ENCODE results near the gene EEF1AKMT2. TPM values are rescaled to one million over a fixed set of nuclear protein-coding genes. Genes with fewer than 3 reads are reported as not detected.
A peak's percentile ranks its signal among the peaks of the same experiment; 100 is the strongest.

The EEF1AKMT2 gene
- total RNA-seq, 1 donor from 2014 or later = 12.5 TPM

DNA sequence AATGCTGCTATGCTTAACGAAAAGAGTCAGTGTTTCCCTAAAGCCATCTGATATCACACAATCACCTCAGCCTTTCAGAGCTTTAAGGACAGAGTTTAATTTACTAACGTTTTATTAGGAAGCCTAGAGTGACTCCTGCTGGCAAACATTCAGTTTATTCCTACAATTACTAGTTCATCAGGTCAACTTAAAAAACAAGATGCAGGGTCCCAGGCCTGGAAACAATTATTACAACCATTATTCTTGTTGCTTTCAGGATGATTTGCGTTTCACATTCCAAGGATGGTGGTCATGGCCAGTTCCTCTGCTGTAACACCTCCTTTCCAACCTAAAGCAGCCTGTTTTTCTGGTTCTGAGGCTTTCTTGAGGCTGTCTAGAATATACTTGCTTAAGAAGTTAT lies 46.0 kb downstream of the EEF1AKMT2 start:
- TF ChIP-seq, protein P1, sequence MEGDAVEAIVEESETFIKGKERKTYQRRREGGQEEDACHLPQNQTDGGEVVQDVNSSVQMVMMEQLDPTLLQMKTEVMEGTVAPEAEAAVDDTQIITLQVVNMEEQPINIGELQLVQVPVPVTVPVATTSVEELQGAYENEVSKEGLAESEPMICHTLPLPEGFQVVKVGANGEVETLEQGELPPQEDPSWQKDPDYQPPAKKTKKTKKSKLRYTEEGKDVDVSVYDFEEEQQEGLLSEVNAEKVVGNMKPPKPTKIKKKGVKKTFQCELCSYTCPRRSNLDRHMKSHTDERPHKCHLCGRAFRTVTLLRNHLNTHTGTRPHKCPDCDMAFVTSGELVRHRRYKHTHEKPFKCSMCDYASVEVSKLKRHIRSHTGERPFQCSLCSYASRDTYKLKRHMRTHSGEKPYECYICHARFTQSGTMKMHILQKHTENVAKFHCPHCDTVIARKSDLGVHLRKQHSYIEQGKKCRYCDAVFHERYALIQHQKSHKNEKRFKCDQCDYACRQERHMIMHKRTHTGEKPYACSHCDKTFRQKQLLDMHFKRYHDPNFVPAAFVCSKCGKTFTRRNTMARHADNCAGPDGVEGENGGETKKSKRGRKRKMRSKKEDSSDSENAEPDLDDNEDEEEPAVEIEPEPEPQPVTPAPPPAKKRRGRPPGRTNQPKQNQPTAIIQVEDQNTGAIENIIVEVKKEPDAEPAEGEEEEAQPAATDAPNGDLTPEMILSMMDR (IDR thresholded peaks at IDR 0.05; ENCODE audit: unreplicated experiment) = no peak
- Mint-ChIP-seq H3K36me3 (ENCODE audit: low read depth, unreplicated experiment) (peaks cover 9% of the 10 kb centered on the region), H3K27ac (ENCODE audit: unreplicated experiment) (no peak overlapping the region), H3K9me3 (ENCODE audit: unreplicated experiment) (no peaks in the 10 kb centered on the region), H3K4me1 (ENCODE audit: unreplicated experiment) (peaks cover 27% of the 10 kb centered on the region), H3K4me3 (ENCODE audit: unreplicated experiment) (no peak overlapping the region), H3K27me3 (ENCODE audit: unreplicated experiment) (peaks cover 2% of the 10 kb centered on the region)
- DNase-seq (ENCODE audit: low spot score) = no peak

GRCh38 chr10:124745252-124745651 lies 46.4 kb downstream of the EEF1AKMT2 start:
- Mint-ChIP-seq H3K4me1 (ENCODE audit: unreplicated experiment) (peaks cover 31% of the 10 kb centered on the region), H3K4me3 (ENCODE audit: unreplicated experiment) (peak overlapping the region; percentile 94), H3K9me3 (ENCODE audit: unreplicated experiment) (no peaks in the 10 kb centered on the region), H3K27ac (ENCODE audit: unreplicated experiment) (peak overlapping the region; percentile 91), H3K36me3 (ENCODE audit: low read depth, unreplicated experiment) (peaks cover 9% of the 10 kb centered on the region), H3K27me3 (ENCODE audit: unreplicated experiment) (peaks cover 2% of the 10 kb centered on the region)
- TF ChIP-seq, protein P1 (IDR thresholded peaks at IDR 0.05; ENCODE audit: unreplicated experiment) = no peak
- no peak for DNase-seq (ENCODE audit: low spot score)

GRCh38 chr10:124744102-124745050 lies 47.3 kb downstream of the EEF1AKMT2 start, which contains the start of gene FAM53B:
Gene FAM53B, minus strand, starts transcription at chr10:124744378. Its CDS starts 37,665 bp downstream, at chr10:124706713.
- Mint-ChIP-seq H3K9me3 (ENCODE audit: unreplicated experiment) (no peaks in the 10 kb centered on the region), H3K4me1 (ENCODE audit: unreplicated experiment) (peaks cover 40% of the 10 kb centered on the region), H3K4me3 (ENCODE audit: unreplicated experiment) (peak within 1 kb of the TSS; percentile 97), H3K36me3 (ENCODE audit: low read depth, unreplicated experiment) (peaks cover 9% of the 10 kb centered on the region), H3K27ac (ENCODE audit: unreplicated experiment) (peak within 1 kb of the TSS; percentile 91), H3K27me3 (ENCODE audit: unreplicated experiment) (peaks cover 2% of the 10 kb centered on the region)
- DNase-seq (ENCODE audit: low spot score) = peak; percentile 84
- TF ChIP-seq, protein P1 (IDR thresholded peaks at IDR 0.05; ENCODE audit: unreplicated experiment) = no peak

- H3K36me3 Mint-ChIP-seq (ENCODE audit: low read depth, unreplicated experiment) = peaks cover 9% of the 10 kb centered on the region
- H3K27ac Mint-ChIP-seq (ENCODE audit: unreplicated experiment) = peak overlapping the region; percentile 87
- TF ChIP-seq, protein P1 (IDR thresholded peaks at IDR 0.05; ENCODE audit: unreplicated experiment) = no peak
- peak; percentile 47 for DNase-seq (ENCODE audit: low spot score)
- H3K4me1 Mint-ChIP-seq (ENCODE audit: unreplicated experiment) = peaks cover 49% of the 10 kb centered on the region
- H3K9me3 Mint-ChIP-seq (ENCODE audit: unreplicated experiment) = no peaks in the 10 kb centered on the region
- peaks cover 3% of the 10 kb centered on the region for H3K27me3 Mint-ChIP-seq (ENCODE audit: unreplicated experiment)
- peak overlapping the region; percentile 97 for H3K4me3 Mint-ChIP-seq (ENCODE audit: unreplicated experiment)
Observed at GRCh38 chr10:124743191-124744101, 48.2 kb downstream of the EEF1AKMT2 start.
